ENCODE measurements around the gene INSYN2A.

The INSYN2A gene

DNA sequence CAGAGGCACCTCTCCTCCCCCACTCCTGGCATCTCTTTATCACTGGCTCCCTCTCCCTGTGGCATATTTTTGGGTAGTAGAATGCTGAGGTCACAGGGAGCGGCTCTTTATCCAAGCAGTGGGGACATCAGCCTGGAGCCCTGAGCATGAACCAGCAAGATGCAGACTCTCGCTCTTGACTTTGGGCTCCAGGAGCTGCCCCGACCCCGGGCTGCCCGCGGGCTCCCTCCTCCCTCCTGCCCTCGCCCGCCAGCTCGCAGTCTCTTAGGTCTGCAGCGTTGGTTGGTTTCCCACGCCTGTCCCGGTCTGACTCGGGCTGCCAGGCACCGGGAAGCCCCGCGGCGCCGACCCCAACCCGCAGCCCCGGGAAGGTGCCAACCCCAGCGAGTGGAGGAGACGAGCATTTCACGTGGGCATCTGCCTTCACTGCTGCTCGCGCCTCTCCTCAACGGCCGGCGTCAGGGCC lies 1.3 kb downstream of the INSYN2A start:
- DNase-seq = peak; percentile 30

DNA sequence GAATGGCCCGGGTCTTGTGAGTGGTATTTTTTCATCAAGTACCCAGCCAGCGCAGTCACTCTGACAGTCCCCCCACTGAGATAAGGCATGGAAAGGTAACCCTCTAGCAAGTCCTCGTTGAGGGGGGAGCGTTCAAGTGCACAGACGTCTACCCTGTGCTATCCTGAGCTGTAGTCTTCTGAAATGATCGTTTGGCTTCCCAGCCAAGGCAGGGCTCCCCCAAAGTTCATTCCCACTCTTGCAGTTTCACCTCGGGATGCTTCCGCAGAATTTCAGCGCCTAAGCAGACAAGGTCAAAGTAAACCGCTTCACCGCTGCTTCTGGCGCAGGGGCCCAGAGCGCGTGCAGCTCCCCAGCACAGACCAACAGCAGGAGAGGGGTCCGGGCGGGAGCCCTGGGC lies 1.8 kb downstream of the INSYN2A start:
- no peak for DNase-seq

- no peak for DNase-seq
Measured at GRCh38 chr10:127194111-127194510, 2.3 kb downstream of the INSYN2A start.

GRCh38 chr10:127193125-127193524 lies 3.3 kb downstream of the INSYN2A start:
- DNase-seq = no peak

GRCh38 chr10:127190427-127190826 lies 6.0 kb downstream of the INSYN2A start:
- DNase-seq = no peak

DNA sequence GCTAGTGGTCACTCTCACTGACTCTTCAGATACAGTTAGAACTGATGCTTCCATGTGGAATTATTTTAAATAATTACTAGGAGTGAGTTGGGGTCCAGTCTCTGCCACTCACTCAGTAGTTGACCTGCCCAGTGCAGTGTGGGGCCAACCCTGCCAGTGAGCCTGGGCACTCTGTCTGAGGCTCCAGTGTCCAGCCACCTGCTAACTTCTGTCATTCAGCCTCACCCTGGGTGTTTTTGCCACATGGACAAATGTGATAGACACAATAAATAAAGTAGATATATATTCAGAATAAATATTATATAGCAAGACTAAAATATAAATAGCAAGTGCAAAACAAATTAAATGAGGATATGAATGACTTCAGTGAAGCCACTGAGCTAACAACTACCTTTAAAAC lies 7.2 kb downstream of the INSYN2A start:
- DNase-seq = no peak

- no peak for DNase-seq
Measured at GRCh38 chr10:127186813-127187212, 9.6 kb downstream of the INSYN2A start.

DNA sequence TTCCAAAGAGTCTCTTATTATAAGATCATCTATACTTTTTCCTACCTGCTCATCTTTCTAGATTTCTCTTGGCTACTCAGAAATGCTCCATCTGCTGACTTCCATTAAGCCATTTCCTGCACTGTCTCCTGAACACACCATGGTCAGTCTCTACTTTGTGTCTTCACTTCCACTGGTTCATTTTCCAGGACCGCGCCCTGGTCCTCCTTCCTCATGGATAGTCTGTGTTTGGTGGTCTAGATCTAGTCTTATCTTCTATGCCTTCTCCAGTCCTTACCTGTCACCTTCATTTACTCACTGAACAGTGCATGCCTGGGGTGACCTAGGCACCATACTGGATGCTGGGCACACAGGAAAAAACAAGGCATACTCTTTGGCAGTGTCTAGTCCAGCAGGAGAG lies 11.8 kb downstream of the INSYN2A start:
- no peak for DNase-seq

DNA sequence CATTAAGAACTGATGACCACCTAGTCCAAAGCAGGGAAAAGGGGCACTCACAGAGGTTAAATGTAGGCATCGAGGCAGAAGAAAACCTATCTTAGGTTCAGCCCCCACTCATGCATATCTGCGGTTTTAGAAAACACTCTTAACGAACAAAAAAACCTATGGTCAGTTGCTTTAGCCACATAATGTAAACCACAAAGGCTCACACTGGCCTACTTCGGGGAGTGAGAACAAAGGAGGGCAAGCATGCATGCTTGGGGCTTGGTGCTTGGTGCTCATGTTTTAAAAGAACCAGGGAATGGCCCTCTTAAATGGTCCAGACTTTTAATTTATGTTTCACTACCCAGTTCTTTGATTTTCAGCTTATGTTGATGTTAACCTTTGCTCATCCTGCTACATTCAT lies 14.2 kb downstream of the INSYN2A start:
- DNase-seq = no peak

- no peak for DNase-seq
Measured at GRCh38 chr10:127179612-127180250, 16.7 kb downstream of the INSYN2A start.

GRCh38 chr10:127176649-127177048 lies 19.7 kb downstream of the INSYN2A start:
- DNase-seq = no peak

DNA sequence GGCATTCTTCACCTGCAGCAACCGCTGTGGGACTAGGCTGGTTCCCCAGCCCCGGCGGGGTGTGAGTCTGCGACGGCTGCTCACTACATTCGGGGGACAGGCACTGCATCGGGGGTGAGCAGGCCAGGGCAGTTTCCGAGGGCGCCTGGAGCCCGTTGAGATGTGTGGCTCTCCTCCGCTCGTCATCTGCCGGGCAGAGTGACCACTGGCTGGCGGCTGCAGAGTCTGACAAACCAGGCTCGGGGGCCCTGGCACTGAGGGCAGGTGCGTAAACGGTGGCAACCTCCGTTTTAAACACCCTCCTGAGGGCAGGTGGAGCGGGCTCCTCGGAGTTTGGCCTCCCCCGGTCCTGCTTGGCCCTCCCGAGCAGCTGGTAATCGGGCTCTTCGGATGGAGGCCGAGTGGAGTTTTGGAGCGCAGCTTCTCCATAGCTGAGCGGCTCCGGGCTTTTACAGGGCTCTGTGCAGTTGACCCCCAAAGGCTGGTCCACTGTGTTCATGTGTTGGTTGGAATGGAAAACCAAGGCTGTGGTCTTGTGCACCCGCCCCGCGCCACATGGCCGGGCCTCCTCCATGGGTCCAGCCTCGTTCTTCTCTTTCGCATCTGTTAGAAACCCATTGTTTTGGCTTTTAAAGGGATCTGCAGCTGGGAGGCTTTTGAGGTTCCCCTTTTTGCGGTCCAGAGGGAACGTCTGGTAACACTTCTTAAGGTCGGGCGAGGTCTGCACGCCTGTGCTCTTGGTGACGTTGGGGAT lies 20.9 kb downstream of the INSYN2A start:
- DNase-seq = peak; percentile 4

DNA sequence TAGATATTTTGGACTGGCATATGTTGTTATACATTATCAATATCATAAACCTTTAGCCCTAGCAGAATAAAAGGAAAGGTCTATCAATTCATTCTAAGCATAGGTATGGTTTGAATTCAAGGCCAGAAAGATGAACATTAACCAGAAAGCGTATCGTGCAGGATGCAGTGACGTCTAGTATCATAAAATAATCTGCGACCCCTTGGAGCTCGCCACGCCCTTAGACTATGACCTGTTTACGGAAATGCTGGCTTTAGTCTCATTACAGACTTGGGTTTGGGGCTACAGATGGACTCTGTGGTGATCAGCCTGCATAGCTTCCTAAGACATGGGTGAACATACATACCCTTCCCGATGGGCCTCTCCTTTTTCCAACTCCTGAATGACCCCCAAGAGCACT lies 21.5 kb downstream of the INSYN2A start:
- DNase-seq = no peak

- DNase-seq = no peak
Measured at GRCh38 chr10:127168261-127168660, 28.1 kb downstream of the INSYN2A start.

DNA sequence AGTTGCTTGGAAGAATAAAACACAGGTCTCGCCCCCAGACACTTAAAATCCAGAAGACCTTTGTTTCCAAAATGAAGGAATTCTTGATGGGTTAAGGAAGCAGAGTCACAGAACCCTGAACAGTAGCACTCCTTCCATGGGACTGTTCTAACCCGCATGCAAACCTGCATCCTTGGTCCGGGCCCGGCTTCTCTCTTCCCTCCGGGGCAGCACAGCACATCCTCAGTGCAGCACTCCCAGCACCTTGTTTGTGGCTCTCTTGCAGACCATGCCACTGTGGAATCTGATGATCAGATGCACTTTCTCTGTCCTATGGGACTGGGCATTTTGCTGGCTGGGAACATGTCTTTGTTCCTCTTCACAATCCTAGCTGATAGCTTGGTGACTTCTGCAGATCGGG lies 33.5 kb downstream of the INSYN2A start:
- DNase-seq = no peak

- no peak for DNase-seq
Measured at GRCh38 chr10:127161482-127161881, 34.9 kb downstream of the INSYN2A start.

GRCh38 chr10:127159648-127160245 lies 36.6 kb downstream of the INSYN2A start:
- DNase-seq = no peak

- DNase-seq = no peak
Measured at GRCh38 chr10:127158662-127159061, 37.7 kb downstream of the INSYN2A start.

DNA sequence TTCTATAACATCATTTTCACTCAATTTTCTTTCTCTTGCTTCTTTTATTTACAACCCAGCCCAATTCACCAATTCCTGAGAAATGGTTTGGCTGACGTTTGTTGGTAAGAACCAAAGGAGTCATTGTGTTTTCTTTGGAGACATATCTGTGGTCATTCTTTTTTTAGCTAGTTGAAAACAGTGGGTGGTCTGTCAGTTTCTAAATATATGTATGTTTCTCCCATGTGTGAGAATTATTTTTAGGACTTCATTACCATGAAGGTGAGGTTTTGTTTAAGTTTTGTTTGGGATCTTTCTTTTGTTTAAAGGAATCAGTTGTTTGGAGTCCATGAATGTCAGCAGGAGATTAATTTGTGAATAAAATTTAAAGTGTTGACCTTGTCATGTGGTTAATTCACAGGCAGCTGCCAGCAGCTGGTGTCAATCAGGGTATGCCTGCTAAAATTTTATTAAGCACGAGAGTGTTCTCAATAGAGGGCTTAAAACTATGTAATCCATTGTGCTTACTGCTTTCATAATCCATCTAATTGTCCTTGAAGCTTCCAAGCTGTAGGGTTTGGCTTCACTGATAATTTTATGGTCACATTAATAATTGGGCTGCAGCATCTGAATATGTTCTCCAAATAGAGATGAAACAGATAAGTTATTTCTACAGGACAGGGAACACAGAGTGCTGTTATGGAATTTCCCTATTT lies 38.7 kb downstream of the INSYN2A start:
- no peak for DNase-seq

DNA sequence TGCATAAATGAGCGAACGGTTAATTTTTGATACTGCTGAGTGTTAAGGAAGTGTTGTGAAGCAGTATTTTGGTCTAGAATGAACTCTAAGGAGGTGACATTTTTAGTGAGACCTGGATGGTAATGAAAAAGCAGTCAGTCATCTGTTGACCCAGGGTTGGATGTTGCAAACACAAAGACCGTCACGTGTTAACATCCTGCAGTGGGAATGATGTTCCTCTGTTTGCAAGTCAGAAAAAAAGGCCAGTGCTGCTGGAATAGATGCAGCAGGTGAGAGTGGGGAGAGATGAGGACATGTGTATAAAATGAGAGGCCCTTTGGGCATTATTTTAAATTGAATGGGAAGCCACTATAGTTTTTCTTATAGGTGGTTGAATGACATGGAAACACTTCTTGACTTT lies 39.3 kb downstream of the INSYN2A start:
- no peak for DNase-seq

DNA sequence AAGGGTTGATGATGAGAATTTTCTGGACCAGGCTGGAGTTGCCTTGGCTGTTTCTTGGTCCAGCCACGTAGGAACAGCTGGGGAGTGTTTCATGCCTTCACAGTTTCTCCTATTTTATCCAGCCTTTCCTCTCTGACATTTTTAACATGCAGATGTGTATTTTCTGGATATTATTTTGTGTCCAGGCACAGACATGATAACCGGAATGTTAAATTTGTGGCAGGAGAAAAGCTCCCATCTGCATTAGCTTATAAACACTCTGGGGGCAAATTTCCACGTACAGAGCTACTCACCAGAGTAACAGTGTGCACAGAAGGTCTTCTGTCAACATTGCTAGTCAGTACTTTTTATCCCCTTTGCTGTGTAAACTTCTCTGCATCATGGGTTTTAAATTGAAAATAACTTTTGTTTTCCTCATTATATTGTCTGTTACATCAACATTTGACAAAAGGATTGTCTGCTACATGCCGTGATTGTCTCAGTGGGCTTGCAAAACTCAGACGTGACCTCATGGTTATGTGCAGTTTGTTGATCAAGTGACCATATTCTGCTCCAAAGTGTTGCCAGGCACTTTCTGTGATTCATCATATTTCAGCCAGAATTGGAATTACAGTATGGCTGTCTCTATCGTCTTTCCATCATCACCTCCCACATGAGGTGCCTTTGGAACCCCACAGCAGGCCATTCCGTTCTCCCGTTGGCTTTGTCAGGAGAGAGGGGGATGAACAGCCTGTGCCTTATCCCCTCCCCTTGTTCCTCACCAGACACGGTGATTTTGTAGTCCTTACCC lies 41.4 kb downstream of the INSYN2A start:
- no peak for DNase-seq

- no peak for DNase-seq
Measured at GRCh38 chr10:127153181-127153580, 43.2 kb downstream of the INSYN2A start.

Data from hematopoietic multipotent progenitor cell treated with erythropoietin and hydrocortisone succinate and interleukin-3 and kit ligand, for 4 days (in vitro differentiated cells).